Mucosa of stomach (tissue), 1 donor: ENCODE data around the gene ATP13A2.

Experiments
- H3K27me3 ChIP-seq: one replicate; pipeline ENCODE4 v1.7.0; 2013; ENCODE audit warnings: mild to moderate bottlenecking, low read length; ENCODE audit not compliant: control insufficient read depth, insufficient read depth
- H3K36me3 ChIP-seq: one replicate; pipeline ENCODE4 v1.7.0; 2013; ENCODE audit warnings: low read length; ENCODE audit not compliant: control insufficient read depth, insufficient read depth
- H3K4me1 ChIP-seq: one replicate; pipeline ENCODE4 v1.7.0; 2013; ENCODE audit warnings: mild to moderate bottlenecking, low read length; ENCODE audit not compliant: control insufficient read depth, insufficient read depth
- H3K4me3 ChIP-seq: one replicate; pipeline ENCODE4 v1.7.0; 2013; ENCODE audit warnings: low read length
- H3K9ac ChIP-seq: one replicate; pipeline ENCODE4 v1.7.0; 2013; ENCODE audit warnings: mild to moderate bottlenecking, low read length, moderate library complexity
- H3K9me3 ChIP-seq: one replicate; pipeline ENCODE4 v1.7.0; 2013; ENCODE audit warnings: mild to moderate bottlenecking, low read length, moderate library complexity; ENCODE audit not compliant: control insufficient read depth
- donor health status: Pancreatic carcinoma.

ATP13A2 gene

GRCh38 chr1:17027403-17027802 is 15.7 kb upstream of the ATP13A2 start:
- Histone ChIP-seq H3K4me1 (no peaks in the 10 kb centered on the region), H3K9me3 (no peaks in the 10 kb centered on the region), H3K9ac (no peak overlapping the region), H3K4me3 (no peak overlapping the region), H3K27me3 (no peaks in the 10 kb centered on the region), H3K36me3 (peaks cover 24% of the 10 kb centered on the region)

DNA sequence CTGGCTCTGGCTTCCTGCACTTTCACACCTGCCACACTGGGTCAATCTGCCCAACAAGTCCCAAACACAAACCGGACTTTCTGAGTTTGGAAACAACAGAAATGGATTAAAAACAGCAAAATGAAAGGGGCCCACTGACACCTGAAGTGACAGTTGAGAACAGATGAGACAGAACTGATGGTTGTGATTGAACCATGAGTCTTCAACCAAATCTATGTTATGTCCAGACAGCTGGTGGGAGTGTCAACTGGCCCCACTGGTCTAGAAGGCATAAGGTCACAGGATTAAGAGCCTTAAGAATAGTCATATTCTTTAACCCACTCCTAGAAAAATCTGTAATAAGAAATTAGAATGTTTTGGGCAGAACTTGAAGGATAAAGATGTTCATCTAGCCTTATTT is 13.0 kb upstream of the ATP13A2 start:
- Histone ChIP-seq H3K36me3 (peaks cover 28% of the 10 kb centered on the region), H3K9me3 (no peaks in the 10 kb centered on the region), H3K9ac (no peak overlapping the region), H3K4me1 (no peaks in the 10 kb centered on the region), H3K4me3 (no peak overlapping the region), H3K27me3 (no peaks in the 10 kb centered on the region)

DNA sequence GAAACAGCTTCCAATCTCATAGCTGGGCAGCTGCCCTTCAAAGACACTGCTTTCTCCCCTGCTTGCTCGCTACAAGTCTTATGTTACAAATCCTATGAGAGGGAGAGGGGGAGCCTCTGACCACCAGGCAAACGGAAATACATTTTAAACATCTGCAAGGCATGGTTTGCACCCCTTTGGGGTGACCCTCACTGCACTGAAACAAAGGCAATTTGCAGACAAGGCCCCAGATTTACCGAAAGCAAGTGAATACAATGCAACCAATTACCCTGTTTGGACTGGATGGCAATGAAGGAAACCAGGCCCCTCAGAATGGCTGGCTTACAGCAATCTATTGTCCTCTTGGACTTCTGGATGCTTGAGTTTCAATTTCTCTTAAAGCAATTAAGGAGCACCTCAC is 11.8 kb upstream of the ATP13A2 start:
- Histone ChIP-seq H3K4me3 (no peak overlapping the region), H3K4me1 (no peaks in the 10 kb centered on the region), H3K36me3 (peaks cover 26% of the 10 kb centered on the region), H3K9me3 (no peaks in the 10 kb centered on the region), H3K9ac (no peak overlapping the region), H3K27me3 (no peaks in the 10 kb centered on the region)

DNA sequence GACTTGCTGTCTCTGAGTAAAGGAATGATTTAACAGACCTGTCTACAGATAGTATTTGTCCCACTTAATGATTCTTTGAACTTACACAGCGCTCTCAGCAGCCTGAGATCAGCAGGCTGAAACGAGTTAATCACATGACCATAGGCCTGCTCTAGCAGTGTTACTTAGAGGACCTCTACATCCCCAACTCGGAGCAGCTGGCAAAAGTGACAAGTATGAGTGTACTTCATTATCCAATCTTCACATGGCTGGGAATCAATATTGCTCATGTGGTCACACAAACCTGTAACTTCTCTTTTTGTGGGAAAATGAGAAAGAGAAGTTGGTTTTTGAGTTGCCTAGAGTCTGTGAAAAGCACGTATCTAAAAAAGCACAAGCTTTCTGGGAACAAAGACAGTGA is 11.4 kb upstream of the ATP13A2 start:
- Histone ChIP-seq H3K36me3 (peaks cover 22% of the 10 kb centered on the region), H3K9ac (no peak overlapping the region)

GRCh38 chr1:17021896-17022295 is 10.2 kb upstream of the ATP13A2 start:
- Histone ChIP-seq H3K4me1 (no peaks in the 10 kb centered on the region), H3K36me3 (peaks cover 14% of the 10 kb centered on the region), H3K9me3 (no peaks in the 10 kb centered on the region), H3K27me3 (no peaks in the 10 kb centered on the region), H3K4me3 (no peak overlapping the region), H3K9ac (no peak overlapping the region)

More for the DNA sequence above, 11.4 kb upstream of the ATP13A2 start:
- H3K27me3 ChIP-seq: no peaks in the 10 kb centered on the region
- H3K4me1 ChIP-seq: no peaks in the 10 kb centered on the region
- H3K4me3 ChIP-seq: no peak overlapping the region
- H3K9me3 ChIP-seq: no peaks in the 10 kb centered on the region

GRCh38 chr1:17020502-17020901 is 8.8 kb upstream of the ATP13A2 start:
- Histone ChIP-seq H3K4me3 (no peak overlapping the region), H3K36me3 (peaks cover 14% of the 10 kb centered on the region)

DNA sequence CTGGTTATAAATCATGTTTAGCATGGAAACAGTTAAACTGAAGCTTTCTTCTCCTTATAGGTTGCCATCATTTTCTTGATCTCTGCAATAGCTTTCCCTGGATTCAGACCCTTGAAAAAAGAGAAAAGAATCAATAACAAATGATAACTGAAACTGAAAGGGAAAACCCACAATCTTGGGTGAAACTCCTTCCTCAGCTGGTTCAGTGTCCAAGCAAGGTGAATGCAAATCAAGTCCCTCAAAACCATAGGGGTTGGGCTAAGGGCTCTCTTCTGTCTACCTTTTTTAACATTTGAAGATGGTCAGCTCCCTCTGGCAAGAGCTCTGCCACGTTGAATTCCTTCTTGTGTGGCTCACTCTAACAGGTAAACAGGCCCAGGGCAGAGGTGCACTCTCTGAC is 7.1 kb upstream of the ATP13A2 start:
- Histone ChIP-seq H3K4me1 (no peaks in the 10 kb centered on the region), H3K4me3 (no peak overlapping the region), H3K9ac (no peak overlapping the region), H3K27me3 (no peaks in the 10 kb centered on the region), H3K9me3 (no peaks in the 10 kb centered on the region), H3K36me3 (peaks cover 13% of the 10 kb centered on the region)

More at GRCh38 chr1:17020502-17020901, 8.8 kb upstream of the ATP13A2 start:
- Histone ChIP-seq H3K4me1 (no peaks in the 10 kb centered on the region), H3K9me3 (no peaks in the 10 kb centered on the region), H3K27me3 (no peaks in the 10 kb centered on the region), H3K9ac (no peak overlapping the region)

- Histone ChIP-seq H3K4me1 (no peaks in the 10 kb centered on the region), H3K36me3 (peaks cover 4% of the 10 kb centered on the region), H3K4me3 (no peak overlapping the region), H3K9ac (no peak overlapping the region), H3K9me3 (no peaks in the 10 kb centered on the region), H3K27me3 (no peaks in the 10 kb centered on the region)
Measured at GRCh38 chr1:17017435-17017834, 5.7 kb upstream of the ATP13A2 start.

DNA sequence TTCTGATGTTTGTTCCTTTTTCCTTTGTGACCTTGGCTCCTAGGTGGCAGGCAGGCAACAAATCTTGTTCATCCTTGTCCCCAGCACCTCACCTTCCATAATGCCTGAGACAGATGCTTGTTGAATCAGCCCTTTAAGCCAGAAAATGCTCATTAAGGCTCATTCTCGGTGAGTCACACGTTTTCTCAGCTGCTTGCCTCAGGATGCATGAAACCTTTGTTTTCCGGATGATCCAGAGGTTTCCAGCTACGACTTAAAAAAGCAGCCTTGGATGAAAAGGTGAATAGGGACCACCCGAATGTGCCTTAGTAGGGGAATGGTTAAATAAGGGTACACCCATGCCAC is 4.6 kb upstream of the ATP13A2 start:
- Histone ChIP-seq H3K4me3 (no peak overlapping the region), H3K9ac (no peak overlapping the region), H3K9me3 (no peaks in the 10 kb centered on the region), H3K36me3 (peaks cover 4% of the 10 kb centered on the region), H3K27me3 (no peaks in the 10 kb centered on the region), H3K4me1 (peaks cover under 1% of the 10 kb centered on the region)

- no peaks in the 10 kb centered on the region for H3K9me3 ChIP-seq
- peaks cover under 1% of the 10 kb centered on the region for H3K36me3 ChIP-seq
- no peaks in the 10 kb centered on the region for H3K27me3 ChIP-seq
- no peak overlapping the region for H3K9ac ChIP-seq
- peaks cover 14% of the 10 kb centered on the region for H3K4me1 ChIP-seq
- H3K4me3 ChIP-seq: no peak overlapping the region
Measured at GRCh38 chr1:17014671-17015567, 3.2 kb upstream of the ATP13A2 start.

- Histone ChIP-seq H3K36me3 (no peaks in the 10 kb centered on the region), H3K9me3 (no peaks in the 10 kb centered on the region), H3K27me3 (no peaks in the 10 kb centered on the region), H3K9ac (no peak overlapping the region), H3K4me3 (no peak overlapping the region), H3K4me1 (peaks cover 19% of the 10 kb centered on the region)
Measured at GRCh38 chr1:17013491-17014320, 2.0 kb upstream of the ATP13A2 start.

- peaks cover 19% of the 10 kb centered on the region for H3K4me1 ChIP-seq
- no peak overlapping the region for H3K9ac ChIP-seq
- H3K27me3 ChIP-seq: no peaks in the 10 kb centered on the region
- no peaks in the 10 kb centered on the region for H3K9me3 ChIP-seq
- H3K36me3 ChIP-seq: no peaks in the 10 kb centered on the region
- H3K4me3 ChIP-seq: no peak overlapping the region
Measured at GRCh38 chr1:17012775-17013490, 1.2 kb upstream of the ATP13A2 start.
